HepG2 (cell line): ENCODE data around the gene GNAI2. TPM values are rescaled to one million over a fixed set of nuclear protein-coding genes. Genes with fewer than 3 reads are reported as not detected.
A peak's percentile ranks its signal among the peaks of the same experiment; 100 is the strongest.

Source experiments
- FUBP1 ChIP-seq: sonication (generic); formaldehyde crosslinking; IDR thresholded peaks from 2 replicates; pipeline ENCODE4 v1.5.1; 2020; ENCODE audit warnings: missing genetic modification reagents, mild to moderate bottlenecking, borderline replicate concordance
- MEF2D ChIP-seq: sonication (generic); formaldehyde crosslinking; IDR thresholded peaks from 2 replicates; pipeline ENCODE4 v1.5.1; 2020; ENCODE audit warnings: mild to moderate bottlenecking, missing genetic modification reagents
- PREB ChIP-seq: sonication (generic); formaldehyde crosslinking; IDR thresholded peaks from 2 replicates; pipeline ENCODE4 v1.4.0; 2020; ENCODE audit warnings: missing genetic modification reagents
- REPIN1 ChIP-seq: sonication (generic); formaldehyde crosslinking; IDR thresholded peaks from 2 replicates; pipeline ENCODE4 v1.8.0; 2022; ENCODE audit warnings: missing genetic modification reagents, low read depth, mild to moderate bottlenecking, borderline replicate concordance
- SUZ12 ChIP-seq: fragments of 150-350 bp; IDR thresholded peaks from 2 replicates; pipeline ENCODE4 v1.6.1; 2014; ENCODE audit warnings: low read depth, low read length
- ZHX1 ChIP-seq: sonication (generic); formaldehyde crosslinking; IDR thresholded peaks from 2 replicates; pipeline ENCODE4 v1.8.1; 2022; ENCODE audit warnings: low read depth, mild to moderate bottlenecking, missing genetic modification reagents
- ZNF281 ChIP-seq: sonication (generic); formaldehyde crosslinking; IDR thresholded peaks from 2 replicates; pipeline ENCODE4 v1.4.0; 2020; ENCODE audit warnings: missing genetic modification reagents, borderline replicate concordance
- ZNF326 ChIP-seq: sonication (generic); formaldehyde crosslinking; IDR thresholded peaks from 2 replicates; pipeline ENCODE4 v1.4.0; 2020; ENCODE audit warnings: missing genetic modification reagents, borderline replicate concordance
- ZNF414 ChIP-seq: sonication (generic); formaldehyde crosslinking; IDR thresholded peaks from 2 replicates; pipeline ENCODE4 v1.5.0; 2020; ENCODE audit warnings: missing genetic modification reagents
- ZNF552 ChIP-seq: sonication (generic); formaldehyde crosslinking; IDR thresholded peaks from 2 replicates; pipeline ENCODE4 v1.9.0; 2022; ENCODE audit warnings: missing genetic modification reagents, mild to moderate bottlenecking, borderline replicate concordance
- ZNF580 ChIP-seq: IDR thresholded peaks from 2 replicates; pipeline ENCODE4 v1.6.1; 2016; ENCODE audit warnings: low read depth, borderline replicate concordance
- ZNF607 ChIP-seq: sonication (generic); formaldehyde crosslinking; IDR thresholded peaks from 2 replicates; pipeline ENCODE4 v1.5.1; 2020; ENCODE audit warnings: missing genetic modification reagents, mild to moderate bottlenecking, borderline replicate concordance
- ZNF850 ChIP-seq: sonication (generic); formaldehyde crosslinking; conservative IDR thresholded peaks from 2 replicates; pipeline ENCODE4 v1.9.0; 2021; ENCODE audit warnings: mild to moderate bottlenecking, missing genetic modification reagents
- polyA plus RNA-seq, 8 experiments: library from polyadenylated mRNA; depleted of rRNA in 3 of 8; stranded (reverse) in 7 of 8; unstranded in 1 of 8; fragments of >200 nt; fragmentation: Illumina TruSeq in 4 of 8; extraction: Trizol in 4 of 8; gene quantifications; 2 replicates each; pipeline versions ENCODE4 v1.2.1 to v1.2.3, GENCODE V29; 2011 to 2016; ENCODE audit warnings: low read depth in 4 of 8, missing spikeins in 1 of 8, mixed read lengths in 1 of 8; ENCODE audit not compliant: insufficient read depth in 1 of 8
- total RNA-seq, 5 experiments: library from RNA; depleted of rRNA; stranded (reverse); fragments of >200 nt; fragmentation: Illumina TruSeq; extraction: Trizol; gene quantifications; 2 replicates each; pipeline ENCODE4 v1.2.3, GENCODE V29; 2016; ENCODE audit warnings: low read depth in 1 of 5

GNAI2 gene
- total and polyA plus RNA-seq, 2 of the 13 experiments (the other 11 are each of a cell fraction or from before 2014, with no cell fraction given), result 51.1 to 66.2 TPM

GRCh38 chr3:50303013-50303815, 67.2 kb downstream of the GNAI2 start, which contains the start of gene HYAL1 (continued):
- TF ChIP-seq ZNF607 (no peak; the same call in 1 of the 2 replicates), ZNF850 (no peak), MEF2D (CRISPR knock-in tag) (0 out of 2 replicates have a peak, but pooled peaks have one; percentile 66), FUBP1 (CRISPR knock-in tag) (no peak), REPIN1 (CRISPR knock-in tag) (peak; percentile 91), ZNF414 (CRISPR knock-in tag) (peak; percentile 68; the same call in 1 of the 2 replicates), ZNF326 (no peak), ZHX1 (CRISPR knock-in tag) (no peak), ZNF580 (CRISPR knock-in tag) (0 out of 2 replicates have a peak, but pooled peaks have one; percentile 12), SUZ12 (no peak), PREB (CRISPR knock-in tag) (0 out of 2 replicates have a peak, but pooled peaks have one; percentile 37), ZNF281 (CRISPR knock-in tag) (peak; percentile 52; the same call in 1 of the 2 replicates), ZNF552 (CRISPR knock-in tag) (0 out of 2 replicates have a peak, but pooled peaks have one; percentile 53)
